HepG2 (cell line): ENCODE results near the gene CHAF1A. TPM values are rescaled to one million over a fixed set of nuclear protein-coding genes. Genes with fewer than 3 reads are reported as not detected.

Source experiments
- ARID4A ChIP-seq: sonication (generic); formaldehyde crosslinking; IDR thresholded peaks from 2 replicates; pipeline ENCODE4 v1.5.0; 2020; ENCODE audit warnings: mild to moderate bottlenecking, missing genetic modification reagents, borderline replicate concordance
- GABPB1 ChIP-seq: IDR thresholded peaks from 2 replicates; pipeline ENCODE4 v1.6.1; 2016; ENCODE audit warnings: mild to moderate bottlenecking, missing genetic modification reagents, moderate library complexity, missing compliant biosample characterization
- UBTF ChIP-seq: sonication (generic); formaldehyde crosslinking; IDR thresholded peaks from 2 replicates; pipeline ENCODE4 v1.4.0; 2020; ENCODE audit warnings: mild to moderate bottlenecking, missing genetic modification reagents
- ZBTB21 ChIP-seq: sonication (generic); formaldehyde crosslinking; IDR thresholded peaks from 2 replicates; pipeline ENCODE4 v1.4.0; 2020; ENCODE audit warnings: missing genetic modification reagents
- ZFP36L2 ChIP-seq: sonication (generic); formaldehyde crosslinking; IDR thresholded peaks from 2 replicates; pipeline ENCODE4 v1.4.0; 2020; ENCODE audit warnings: missing genetic modification reagents
- ZNF543 ChIP-seq: sonication (generic); formaldehyde crosslinking; IDR thresholded peaks from 2 replicates; pipeline ENCODE4 v1.4.0; 2020; ENCODE audit warnings: mild to moderate bottlenecking, missing genetic modification reagents
- polyA plus RNA-seq, 8 experiments: library from polyadenylated mRNA; depleted of rRNA in 3 of 8; stranded (reverse) in 7 of 8; unstranded in 1 of 8; fragments of >200 nt; fragmentation: Illumina TruSeq in 4 of 8; extraction: Trizol in 4 of 8; gene quantifications; 2 replicates each; pipeline versions ENCODE4 v1.2.1 to v1.2.3, GENCODE V29; 2011 to 2016; ENCODE audit warnings: low read depth in 4 of 8, missing spikeins in 1 of 8, mixed read lengths in 1 of 8; ENCODE audit not compliant: insufficient read depth in 1 of 8
- total RNA-seq, 5 experiments: library from RNA; depleted of rRNA; stranded (reverse); fragments of >200 nt; fragmentation: Illumina TruSeq; extraction: Trizol; gene quantifications; 2 replicates each; pipeline ENCODE4 v1.2.3, GENCODE V29; 2016; ENCODE audit warnings: low read depth in 1 of 5
- TF ChIP-seq, protein P1 (sequence below): sonication (generic); formaldehyde crosslinking; IDR thresholded peaks from 2 replicates; pipeline ENCODE4 v1.5.1; 2020; ENCODE audit warnings: mild to moderate bottlenecking, missing genetic modification reagents, moderate library complexity
- TF ChIP-seq, protein P2 (sequence below): sonication (generic); formaldehyde crosslinking; IDR thresholded peaks from 2 replicates; pipeline ENCODE4 v1.5.0; 2020; ENCODE audit warnings: missing genetic modification reagents
- TF ChIP-seq, protein P3 (sequence below): sonication (generic); formaldehyde crosslinking; IDR thresholded peaks from 2 replicates; pipeline ENCODE4 v1.4.0; 2020; ENCODE audit warnings: missing genetic modification reagents, borderline replicate concordance

Gene CHAF1A
- total and polyA plus RNA-seq, 2 of the 13 experiments (the other 11 are each of a cell fraction or from before 2014, with no cell fraction given): 11.0 to 34.8 TPM

GRCh38 chr19:4402171-4403004 lies at the start of gene CHAF1A (continued):
- TF ChIP-seq, protein P1, sequence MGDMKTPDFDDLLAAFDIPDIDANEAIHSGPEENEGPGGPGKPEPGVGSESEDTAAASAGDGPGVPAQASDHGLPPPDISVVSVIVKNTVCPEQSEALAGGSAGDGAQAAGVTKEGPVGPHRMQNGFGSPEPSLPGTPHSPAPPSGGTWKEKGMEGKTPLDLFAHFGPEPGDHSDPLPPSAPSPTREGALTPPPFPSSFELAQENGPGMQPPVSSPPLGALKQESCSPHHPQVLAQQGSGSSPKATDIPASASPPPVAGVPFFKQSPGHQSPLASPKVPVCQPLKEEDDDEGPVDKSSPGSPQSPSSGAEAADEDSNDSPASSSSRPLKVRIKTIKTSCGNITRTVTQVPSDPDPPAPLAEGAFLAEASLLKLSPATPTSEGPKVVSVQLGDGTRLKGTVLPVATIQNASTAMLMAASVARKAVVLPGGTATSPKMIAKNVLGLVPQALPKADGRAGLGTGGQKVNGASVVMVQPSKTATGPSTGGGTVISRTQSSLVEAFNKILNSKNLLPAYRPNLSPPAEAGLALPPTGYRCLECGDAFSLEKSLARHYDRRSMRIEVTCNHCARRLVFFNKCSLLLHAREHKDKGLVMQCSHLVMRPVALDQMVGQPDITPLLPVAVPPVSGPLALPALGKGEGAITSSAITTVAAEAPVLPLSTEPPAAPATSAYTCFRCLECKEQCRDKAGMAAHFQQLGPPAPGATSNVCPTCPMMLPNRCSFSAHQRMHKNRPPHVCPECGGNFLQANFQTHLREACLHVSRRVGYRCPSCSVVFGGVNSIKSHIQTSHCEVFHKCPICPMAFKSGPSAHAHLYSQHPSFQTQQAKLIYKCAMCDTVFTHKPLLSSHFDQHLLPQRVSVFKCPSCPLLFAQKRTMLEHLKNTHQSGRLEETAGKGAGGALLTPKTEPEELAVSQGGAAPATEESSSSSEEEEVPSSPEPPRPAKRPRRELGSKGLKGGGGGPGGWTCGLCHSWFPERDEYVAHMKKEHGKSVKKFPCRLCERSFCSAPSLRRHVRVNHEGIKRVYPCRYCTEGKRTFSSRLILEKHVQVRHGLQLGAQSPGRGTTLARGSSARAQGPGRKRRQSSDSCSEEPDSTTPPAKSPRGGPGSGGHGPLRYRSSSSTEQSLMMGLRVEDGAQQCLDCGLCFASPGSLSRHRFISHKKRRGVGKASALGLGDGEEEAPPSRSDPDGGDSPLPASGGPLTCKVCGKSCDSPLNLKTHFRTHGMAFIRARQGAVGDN (CRISPR knock-in tag): peak; percentile 77
- TF ChIP-seq ZFP36L2 (CRISPR knock-in tag) (no peak), ZNF543 (CRISPR knock-in tag) (0 out of 2 replicates have a peak, but pooled peaks have one; percentile 50), UBTF (CRISPR knock-in tag) (peak; percentile 10; the same call in 1 of the 2 replicates), ZBTB21 (CRISPR knock-in tag) (peak; percentile 90), GABPB1 (peak; percentile 74), ARID4A (CRISPR knock-in tag) (peak; percentile 86; the same call in 1 of the 2 replicates)
- TF ChIP-seq, protein P2, sequence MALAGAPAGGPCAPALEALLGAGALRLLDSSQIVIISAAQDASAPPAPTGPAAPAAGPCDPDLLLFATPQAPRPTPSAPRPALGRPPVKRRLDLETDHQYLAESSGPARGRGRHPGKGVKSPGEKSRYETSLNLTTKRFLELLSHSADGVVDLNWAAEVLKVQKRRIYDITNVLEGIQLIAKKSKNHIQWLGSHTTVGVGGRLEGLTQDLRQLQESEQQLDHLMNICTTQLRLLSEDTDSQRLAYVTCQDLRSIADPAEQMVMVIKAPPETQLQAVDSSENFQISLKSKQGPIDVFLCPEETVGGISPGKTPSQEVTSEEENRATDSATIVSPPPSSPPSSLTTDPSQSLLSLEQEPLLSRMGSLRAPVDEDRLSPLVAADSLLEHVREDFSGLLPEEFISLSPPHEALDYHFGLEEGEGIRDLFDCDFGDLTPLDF: peak; percentile 91
- TF ChIP-seq, protein P3, sequence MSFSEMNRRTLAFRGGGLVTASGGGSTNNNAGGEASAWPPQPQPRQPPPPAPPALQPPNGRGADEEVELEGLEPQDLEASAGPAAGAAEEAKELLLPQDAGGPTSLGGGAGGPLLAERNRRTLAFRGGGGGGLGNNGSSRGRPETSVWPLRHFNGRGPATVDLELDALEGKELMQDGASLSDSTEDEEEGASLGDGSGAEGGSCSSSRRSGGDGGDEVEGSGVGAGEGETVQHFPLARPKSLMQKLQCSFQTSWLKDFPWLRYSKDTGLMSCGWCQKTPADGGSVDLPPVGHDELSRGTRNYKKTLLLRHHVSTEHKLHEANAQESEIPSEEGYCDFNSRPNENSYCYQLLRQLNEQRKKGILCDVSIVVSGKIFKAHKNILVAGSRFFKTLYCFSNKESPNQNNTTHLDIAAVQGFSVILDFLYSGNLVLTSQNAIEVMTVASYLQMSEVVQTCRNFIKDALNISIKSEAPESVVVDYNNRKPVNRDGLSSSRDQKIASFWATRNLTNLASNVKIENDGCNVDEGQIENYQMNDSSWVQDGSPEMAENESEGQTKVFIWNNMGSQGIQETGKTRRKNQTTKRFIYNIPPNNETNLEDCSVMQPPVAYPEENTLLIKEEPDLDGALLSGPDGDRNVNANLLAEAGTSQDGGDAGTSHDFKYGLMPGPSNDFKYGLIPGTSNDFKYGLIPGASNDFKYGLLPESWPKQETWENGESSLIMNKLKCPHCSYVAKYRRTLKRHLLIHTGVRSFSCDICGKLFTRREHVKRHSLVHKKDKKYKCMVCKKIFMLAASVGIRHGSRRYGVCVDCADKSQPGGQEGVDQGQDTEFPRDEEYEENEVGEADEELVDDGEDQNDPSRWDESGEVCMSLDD: 0 out of 2 replicates have a peak, but pooled peaks have one; percentile 17
